Measurements from ENCODE around the gene GDI2.

DNA sequence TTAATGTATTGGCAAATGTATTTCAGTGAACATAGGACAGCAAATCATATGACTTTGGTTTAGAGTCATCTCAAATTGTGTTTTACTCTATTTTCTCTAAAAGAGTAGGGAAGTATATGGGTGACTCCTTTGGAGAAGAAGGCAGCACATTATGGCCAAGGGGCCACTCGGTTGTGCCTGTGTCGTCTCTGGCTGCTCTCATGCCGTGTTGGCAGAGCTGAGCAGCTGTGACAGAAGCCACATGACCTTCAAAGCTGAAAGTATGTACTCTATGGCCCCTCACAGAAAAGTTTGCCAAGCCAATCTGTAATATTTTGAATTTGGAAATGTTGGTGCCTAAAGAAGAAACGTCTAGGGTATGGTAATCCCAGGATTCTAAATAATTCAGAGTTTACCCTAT, 81.1 kb downstream of the GDI2 start:
- TF ChIP-seq, protein P1, sequence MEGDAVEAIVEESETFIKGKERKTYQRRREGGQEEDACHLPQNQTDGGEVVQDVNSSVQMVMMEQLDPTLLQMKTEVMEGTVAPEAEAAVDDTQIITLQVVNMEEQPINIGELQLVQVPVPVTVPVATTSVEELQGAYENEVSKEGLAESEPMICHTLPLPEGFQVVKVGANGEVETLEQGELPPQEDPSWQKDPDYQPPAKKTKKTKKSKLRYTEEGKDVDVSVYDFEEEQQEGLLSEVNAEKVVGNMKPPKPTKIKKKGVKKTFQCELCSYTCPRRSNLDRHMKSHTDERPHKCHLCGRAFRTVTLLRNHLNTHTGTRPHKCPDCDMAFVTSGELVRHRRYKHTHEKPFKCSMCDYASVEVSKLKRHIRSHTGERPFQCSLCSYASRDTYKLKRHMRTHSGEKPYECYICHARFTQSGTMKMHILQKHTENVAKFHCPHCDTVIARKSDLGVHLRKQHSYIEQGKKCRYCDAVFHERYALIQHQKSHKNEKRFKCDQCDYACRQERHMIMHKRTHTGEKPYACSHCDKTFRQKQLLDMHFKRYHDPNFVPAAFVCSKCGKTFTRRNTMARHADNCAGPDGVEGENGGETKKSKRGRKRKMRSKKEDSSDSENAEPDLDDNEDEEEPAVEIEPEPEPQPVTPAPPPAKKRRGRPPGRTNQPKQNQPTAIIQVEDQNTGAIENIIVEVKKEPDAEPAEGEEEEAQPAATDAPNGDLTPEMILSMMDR (IDR thresholded peaks at IDR 0.05; ENCODE audit: low read depth, low read length, missing input control): no peak
- no peak for TF ChIP-seq FOXA1 (IDR thresholded peaks at IDR 0.05)
- TF ChIP-seq, protein P2, sequence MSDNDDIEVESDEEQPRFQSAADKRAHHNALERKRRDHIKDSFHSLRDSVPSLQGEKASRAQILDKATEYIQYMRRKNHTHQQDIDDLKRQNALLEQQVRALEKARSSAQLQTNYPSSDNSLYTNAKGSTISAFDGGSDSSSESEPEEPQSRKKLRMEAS (IDR thresholded peaks at IDR 0.05): no peak
- TF ChIP-seq YY1 (IDR thresholded peaks at IDR 0.05): no peak
